GM12875 (cell line): ENCODE results near the gene MCF2L2.

Experiments
- H3K4me3 ChIP-seq: one replicate; pipeline ENCODE4 v1.5.1; 2011; ENCODE audit warnings: low read depth, low read length, control low read depth
- TF ChIP-seq, protein P1 (sequence below): IDR thresholded peaks from 2 replicates; pipeline ENCODE4 v1.5.1; 2011; ENCODE audit warnings: low read depth, mild to moderate bottlenecking, control low read depth, inconsistent platforms, low read length, moderate library complexity, borderline replicate concordance; ENCODE audit not compliant: insufficient read depth

MCF2L2 gene

DNA sequence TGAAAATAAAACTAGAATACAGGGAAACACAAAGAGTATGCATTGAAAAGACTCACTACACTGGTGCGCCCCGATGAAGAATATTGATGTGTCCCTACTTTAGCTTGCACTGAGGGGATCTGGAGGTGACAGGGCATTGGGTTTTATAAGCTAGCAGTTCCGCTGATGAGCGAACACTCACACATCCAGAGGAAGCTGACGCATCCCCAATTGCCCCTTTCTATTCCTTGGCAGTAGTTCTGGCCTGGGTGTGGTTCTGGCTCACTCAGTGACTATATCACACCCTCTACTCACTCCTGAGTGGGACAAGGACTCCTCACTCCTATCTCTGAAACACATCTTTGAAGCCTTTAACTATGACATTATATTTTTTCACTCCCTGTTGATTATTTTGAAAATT, 104.3 kb downstream of the MCF2L2 start:
- H3K4me3 ChIP-seq, result no peak overlapping the region
- TF ChIP-seq, protein P1, sequence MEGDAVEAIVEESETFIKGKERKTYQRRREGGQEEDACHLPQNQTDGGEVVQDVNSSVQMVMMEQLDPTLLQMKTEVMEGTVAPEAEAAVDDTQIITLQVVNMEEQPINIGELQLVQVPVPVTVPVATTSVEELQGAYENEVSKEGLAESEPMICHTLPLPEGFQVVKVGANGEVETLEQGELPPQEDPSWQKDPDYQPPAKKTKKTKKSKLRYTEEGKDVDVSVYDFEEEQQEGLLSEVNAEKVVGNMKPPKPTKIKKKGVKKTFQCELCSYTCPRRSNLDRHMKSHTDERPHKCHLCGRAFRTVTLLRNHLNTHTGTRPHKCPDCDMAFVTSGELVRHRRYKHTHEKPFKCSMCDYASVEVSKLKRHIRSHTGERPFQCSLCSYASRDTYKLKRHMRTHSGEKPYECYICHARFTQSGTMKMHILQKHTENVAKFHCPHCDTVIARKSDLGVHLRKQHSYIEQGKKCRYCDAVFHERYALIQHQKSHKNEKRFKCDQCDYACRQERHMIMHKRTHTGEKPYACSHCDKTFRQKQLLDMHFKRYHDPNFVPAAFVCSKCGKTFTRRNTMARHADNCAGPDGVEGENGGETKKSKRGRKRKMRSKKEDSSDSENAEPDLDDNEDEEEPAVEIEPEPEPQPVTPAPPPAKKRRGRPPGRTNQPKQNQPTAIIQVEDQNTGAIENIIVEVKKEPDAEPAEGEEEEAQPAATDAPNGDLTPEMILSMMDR, result no peak

DNA sequence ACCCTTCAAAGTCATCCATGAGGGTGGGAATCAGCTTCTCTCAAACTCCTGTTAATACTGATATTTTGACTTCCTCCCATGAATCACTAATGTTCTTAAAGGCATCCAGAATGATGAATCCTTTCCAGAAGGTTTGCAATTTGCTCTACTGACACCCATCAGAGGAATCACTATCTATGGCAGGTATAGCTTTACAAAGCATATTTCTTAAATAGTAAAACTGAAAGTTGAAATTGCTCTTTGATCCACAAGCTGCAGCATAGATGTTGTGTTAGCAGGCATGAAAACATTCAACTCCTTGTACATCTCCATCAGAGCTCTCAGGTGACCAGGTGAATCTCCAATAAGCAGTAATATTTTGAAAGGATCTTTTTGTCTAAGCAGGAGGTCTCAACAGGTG, 109.0 kb downstream of the MCF2L2 start:
- H3K4me3 ChIP-seq, result no peak overlapping the region
- TF ChIP-seq, protein P1, result no peak

DNA sequence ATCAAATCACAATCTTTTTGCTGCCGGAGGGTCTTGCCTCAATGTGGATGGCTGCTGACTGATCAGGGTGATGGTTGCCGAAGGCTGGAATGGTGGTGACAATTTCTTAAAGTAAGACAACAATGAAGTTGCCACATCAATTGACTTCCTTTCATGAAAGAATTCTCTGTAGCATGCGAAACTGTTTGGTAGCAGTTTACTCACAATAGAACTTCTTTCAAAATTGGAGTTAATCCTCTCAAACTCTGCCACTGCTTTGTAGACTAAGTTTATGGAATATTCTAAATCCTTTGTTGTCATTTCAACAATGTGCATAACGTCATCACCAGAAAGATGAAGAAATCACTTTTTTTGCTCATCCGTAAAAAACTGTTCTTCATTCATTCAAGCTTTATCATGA, 109.5 kb downstream of the MCF2L2 start:
- no peak overlapping the region for H3K4me3 ChIP-seq
- TF ChIP-seq, protein P1, result no peak

DNA sequence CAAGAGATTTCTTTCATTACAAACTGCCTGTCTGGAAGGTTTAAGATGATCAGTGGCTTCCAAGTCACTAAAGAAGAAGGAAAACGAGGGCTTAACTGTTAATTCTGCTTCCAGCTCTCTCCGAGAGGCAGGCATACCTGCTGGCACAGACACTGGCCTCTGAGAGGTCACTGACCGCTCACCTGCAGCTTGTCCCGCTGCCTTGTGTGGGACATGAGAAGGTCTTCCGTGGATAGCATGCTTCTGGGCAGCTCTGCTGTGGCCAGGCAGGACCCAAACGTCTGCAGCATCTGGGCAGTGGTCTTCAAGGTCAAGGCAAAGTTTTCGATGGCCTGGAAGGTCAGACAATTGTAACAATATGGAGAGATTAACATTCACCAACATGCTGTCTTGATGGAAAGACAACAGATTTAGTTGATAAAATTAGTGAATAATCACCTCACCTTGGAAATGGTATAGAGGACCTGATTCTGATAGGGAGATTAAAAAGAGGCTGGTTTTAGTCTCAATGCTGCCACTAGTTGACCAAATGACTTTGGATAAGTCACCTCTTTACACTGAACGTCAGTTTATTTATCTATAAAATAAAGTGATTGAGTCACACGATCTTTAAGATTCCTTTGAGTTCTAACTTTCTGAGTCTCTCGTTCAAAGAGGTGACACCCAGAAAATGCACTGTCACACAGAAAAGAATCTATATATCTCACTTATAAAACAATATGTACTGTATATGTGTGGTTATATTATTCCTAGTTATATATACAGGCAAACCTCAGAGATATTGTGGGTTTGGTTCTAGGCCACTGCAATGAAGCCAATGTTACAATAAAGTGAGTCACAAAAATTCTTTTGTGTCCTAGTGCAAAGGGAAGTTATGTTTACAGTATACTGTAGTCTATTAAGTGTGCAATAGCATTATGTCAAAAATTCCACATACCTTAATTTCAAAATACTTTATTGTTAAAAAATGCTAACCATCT, 110.2 kb downstream of the MCF2L2 start:
- H3K4me3 ChIP-seq, result no peak overlapping the region
- TF ChIP-seq, protein P1, result no peak

DNA sequence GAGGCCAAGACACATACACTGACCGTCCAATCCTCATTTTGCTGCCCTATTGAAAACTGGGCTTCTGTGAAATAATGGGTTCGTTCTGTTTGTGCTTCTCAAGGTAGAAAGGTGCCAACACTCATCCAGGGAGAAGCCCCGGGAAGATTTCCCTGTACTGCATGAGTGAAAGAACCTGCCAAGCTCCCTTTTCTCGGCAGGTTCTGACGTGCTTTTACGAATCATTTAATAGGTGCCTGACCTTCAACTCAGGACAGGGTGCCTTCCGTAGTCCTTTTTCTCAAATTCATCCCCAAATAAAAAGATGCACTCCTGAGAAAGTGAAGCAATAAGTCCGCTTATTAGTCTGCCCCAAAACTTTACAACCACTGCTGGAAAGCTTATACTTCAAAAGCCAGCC, 111.1 kb downstream of the MCF2L2 start:
- TF ChIP-seq, protein P1, result no peak
- no peak overlapping the region for H3K4me3 ChIP-seq

DNA sequence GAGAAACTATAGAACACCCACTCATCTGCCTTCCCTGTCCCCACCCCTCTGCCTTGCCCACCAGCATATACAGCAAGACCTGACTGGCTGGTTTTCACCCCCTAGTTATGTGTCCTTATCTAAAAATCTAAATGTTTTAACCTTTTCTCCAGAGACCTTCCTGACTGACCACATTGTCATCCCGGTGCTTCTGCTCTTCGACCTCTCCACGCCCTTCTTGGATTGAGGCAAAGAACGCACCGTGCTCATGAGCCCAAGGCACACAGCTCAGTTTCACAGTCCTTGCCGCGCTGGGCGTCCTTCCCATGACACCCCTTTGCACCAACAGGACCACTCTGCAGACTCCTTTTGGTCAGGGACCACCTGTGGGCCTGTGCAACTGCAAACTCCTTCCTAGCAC, 112.7 kb downstream of the MCF2L2 start:
- no peak overlapping the region for H3K4me3 ChIP-seq
- TF ChIP-seq, protein P1, result no peak

DNA sequence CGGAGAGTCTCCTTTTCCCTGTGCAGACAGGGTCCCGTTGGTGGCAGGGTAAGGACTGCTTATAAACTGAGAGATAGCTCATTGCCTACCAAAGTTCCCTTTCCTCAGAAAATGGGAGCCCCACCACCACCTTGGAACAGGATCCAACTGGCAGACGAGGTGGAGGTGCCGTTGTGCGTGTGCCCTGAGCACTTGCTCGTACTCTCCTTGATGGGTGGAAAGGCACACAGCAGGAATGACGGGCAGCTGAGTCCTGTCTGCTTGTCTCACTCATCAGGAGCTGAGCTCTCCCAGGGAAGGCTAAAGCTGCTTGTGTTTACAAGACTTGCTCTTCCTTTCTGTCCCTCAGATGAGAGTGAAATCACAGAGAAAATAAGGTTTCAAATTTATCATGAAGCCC, 114.7 kb downstream of the MCF2L2 start:
- TF ChIP-seq, protein P1, result no peak
- no peak overlapping the region for H3K4me3 ChIP-seq
